ENCODE data around the gene CANT1.
A peak's percentile ranks its signal among the peaks of the same experiment; 100 is the strongest.

Gene CANT1

DNA sequence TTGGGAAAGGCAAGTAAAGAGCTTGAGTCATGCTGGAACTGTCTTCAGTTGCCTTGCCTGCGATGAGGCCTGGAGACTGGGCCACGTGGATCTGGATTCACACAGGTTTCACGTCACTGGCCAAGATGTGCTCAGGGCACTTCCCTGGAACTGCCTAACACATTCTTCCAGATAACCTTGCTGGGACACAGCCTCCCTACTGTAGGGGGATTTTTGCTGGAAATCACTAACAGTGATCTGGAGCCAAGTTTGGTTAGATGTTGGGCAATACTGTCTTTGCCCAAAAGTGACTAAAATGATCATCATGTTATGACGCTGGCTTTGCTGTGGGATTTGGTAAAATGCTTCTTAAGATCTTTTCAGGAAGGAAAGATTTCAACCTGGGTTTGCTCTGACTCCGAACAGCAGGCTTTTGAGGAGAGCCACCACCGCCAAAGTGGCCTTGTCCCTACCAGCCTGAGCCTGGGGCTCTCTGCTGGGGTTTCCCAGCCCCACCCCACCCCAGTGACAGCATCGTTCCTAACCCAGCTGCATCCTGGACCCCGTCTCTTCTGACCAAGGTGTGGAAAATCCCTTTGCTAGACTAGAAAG, 29.1 kb upstream of the CANT1 start:
- H3K4me3 ChIP-seq (ENCODE audit: control insufficient read depth, low read depth, low read length): no peak overlapping the region
- peak; percentile 99 for DNase-seq (ENCODE audit: low read depth)

DNA sequence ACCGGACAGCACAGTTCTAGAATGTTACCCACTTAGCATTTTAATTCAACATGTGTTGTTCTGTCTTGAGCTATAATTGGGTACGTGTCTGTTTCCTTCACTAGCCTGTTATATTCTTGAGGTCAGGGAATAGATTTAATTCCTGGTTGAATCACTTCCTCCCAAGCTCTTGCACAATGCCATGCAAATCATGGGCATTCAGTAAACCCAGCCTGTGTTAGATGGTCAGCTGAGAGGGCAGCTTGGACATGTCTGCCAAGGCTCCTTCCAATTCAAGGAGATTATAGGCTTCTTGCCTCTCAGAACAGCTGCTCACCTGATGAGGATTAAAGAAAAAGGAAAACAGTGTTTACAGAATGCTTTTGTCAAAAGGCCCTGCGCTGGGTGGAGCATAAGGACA, 27.0 kb upstream of the CANT1 start:
- TF ChIP-seq, protein P1, sequence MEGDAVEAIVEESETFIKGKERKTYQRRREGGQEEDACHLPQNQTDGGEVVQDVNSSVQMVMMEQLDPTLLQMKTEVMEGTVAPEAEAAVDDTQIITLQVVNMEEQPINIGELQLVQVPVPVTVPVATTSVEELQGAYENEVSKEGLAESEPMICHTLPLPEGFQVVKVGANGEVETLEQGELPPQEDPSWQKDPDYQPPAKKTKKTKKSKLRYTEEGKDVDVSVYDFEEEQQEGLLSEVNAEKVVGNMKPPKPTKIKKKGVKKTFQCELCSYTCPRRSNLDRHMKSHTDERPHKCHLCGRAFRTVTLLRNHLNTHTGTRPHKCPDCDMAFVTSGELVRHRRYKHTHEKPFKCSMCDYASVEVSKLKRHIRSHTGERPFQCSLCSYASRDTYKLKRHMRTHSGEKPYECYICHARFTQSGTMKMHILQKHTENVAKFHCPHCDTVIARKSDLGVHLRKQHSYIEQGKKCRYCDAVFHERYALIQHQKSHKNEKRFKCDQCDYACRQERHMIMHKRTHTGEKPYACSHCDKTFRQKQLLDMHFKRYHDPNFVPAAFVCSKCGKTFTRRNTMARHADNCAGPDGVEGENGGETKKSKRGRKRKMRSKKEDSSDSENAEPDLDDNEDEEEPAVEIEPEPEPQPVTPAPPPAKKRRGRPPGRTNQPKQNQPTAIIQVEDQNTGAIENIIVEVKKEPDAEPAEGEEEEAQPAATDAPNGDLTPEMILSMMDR (conservative IDR thresholded peaks at IDR 0.05; ENCODE audit: control insufficient read depth, insufficient read depth, low read depth, low read length): no peak

More for the DNA sequence above, 29.1 kb upstream of the CANT1 start:
- TF ChIP-seq, protein P1 (conservative IDR thresholded peaks at IDR 0.05; ENCODE audit: control insufficient read depth, insufficient read depth, low read depth, low read length): no peak

GRCh38 chr17:79036181-79036580, 26.6 kb upstream of the CANT1 start:
- no peak for DNase-seq (ENCODE audit: low read depth)
- H3K4me3 ChIP-seq (ENCODE audit: control insufficient read depth, low read depth, low read length): no peak overlapping the region
- TF ChIP-seq, protein P1 (conservative IDR thresholded peaks at IDR 0.05; ENCODE audit: control insufficient read depth, insufficient read depth, low read depth, low read length): no peak

More for the DNA sequence above, 27.0 kb upstream of the CANT1 start:
- no peak overlapping the region for H3K4me3 ChIP-seq (ENCODE audit: control insufficient read depth, low read depth, low read length)
- DNase-seq (ENCODE audit: low read depth): peak; percentile 93

GRCh38 chr17:79035686-79036085, 26.1 kb upstream of the CANT1 start:
- H3K4me3 ChIP-seq (ENCODE audit: control insufficient read depth, low read depth, low read length): no peak overlapping the region
- TF ChIP-seq, protein P1 (conservative IDR thresholded peaks at IDR 0.05; ENCODE audit: control insufficient read depth, insufficient read depth, low read depth, low read length): no peak
- DNase-seq (ENCODE audit: low read depth): no peak

DNA sequence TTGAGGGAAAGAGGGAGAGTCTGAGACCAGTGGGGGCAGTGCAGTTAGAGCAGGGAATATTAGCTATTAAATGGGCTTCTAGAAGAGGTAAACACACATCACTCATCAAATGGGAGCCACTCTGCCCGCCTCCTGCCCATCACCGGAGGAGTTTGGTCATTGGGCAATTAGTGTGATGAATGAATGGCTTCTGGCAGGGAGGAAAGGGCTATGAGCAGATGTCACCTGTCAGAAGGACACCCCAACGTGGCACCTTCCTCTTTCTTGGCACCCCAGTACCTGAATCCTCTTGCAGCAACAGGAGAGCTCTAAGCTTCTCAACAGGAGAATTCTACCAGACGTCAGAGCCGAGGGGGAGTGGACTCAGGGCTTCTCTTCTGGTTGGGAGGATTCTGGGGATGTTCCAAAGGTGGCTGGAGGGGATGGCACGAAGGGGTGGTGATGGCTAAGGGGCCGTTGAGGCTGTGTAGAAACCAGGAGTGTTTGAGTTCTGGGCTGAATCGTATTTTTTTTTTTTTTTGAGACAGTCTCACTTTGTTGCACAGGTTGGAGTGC, 25.4 kb upstream of the CANT1 start:
- no peak for DNase-seq (ENCODE audit: low read depth)
- H3K4me3 ChIP-seq (ENCODE audit: control insufficient read depth, low read depth, low read length): no peak overlapping the region

GRCh38 chr17:79033741-79034501, 24.4 kb upstream of the CANT1 start:
- TF ChIP-seq, protein P1 (conservative IDR thresholded peaks at IDR 0.05; ENCODE audit: control insufficient read depth, insufficient read depth, low read depth, low read length): no peak
- DNase-seq (ENCODE audit: low read depth): no peak
- no peak overlapping the region for H3K4me3 ChIP-seq (ENCODE audit: control insufficient read depth, low read depth, low read length)

More for the DNA sequence above, 25.4 kb upstream of the CANT1 start:
- TF ChIP-seq, protein P1 (conservative IDR thresholded peaks at IDR 0.05; ENCODE audit: control insufficient read depth, insufficient read depth, low read depth, low read length): no peak
